Measurements from ENCODE around the gene PUS1. TPM values are rescaled to one million over a fixed set of nuclear protein-coding genes. Genes with fewer than 3 reads are reported as not detected.

PUS1 gene
- polyA plus RNA-seq, 1 donor from 2014 or later: 14.3 TPM

GRCh38 chr12:131990066-131990979 lies 61.2 kb downstream of the PUS1 start:
- no peaks in the 10 kb centered on the region for H3K27me3 ChIP-seq (ENCODE audit: insufficient read depth, low read depth, low read length)
- H3K9me2 ChIP-seq (ENCODE audit: insufficient read depth, low read length): no peaks in the 10 kb centered on the region
- TF ChIP-seq EP300 (conservative IDR thresholded peaks at IDR 0.05; ENCODE audit: poor library complexity, severe bottlenecking) (no peak), MXI1 (conservative IDR thresholded peaks at IDR 0.05; ENCODE audit: poor library complexity, severe bottlenecking) (no peak), RAD21 (conservative IDR thresholded peaks at IDR 0.05) (no peak), POLR2AphosphoS5 (IDR thresholded peaks at IDR 0.05) (no peak), CTCF (IDR thresholded peaks at IDR 0.05; ENCODE audit: poor library complexity, severe bottlenecking) (no peak), SMC3 (conservative IDR thresholded peaks at IDR 0.05; ENCODE audit: poor library complexity) (no peak), REST (IDR thresholded peaks at IDR 0.05; ENCODE audit: borderline replicate concordance) (no peak), TAF1 (IDR thresholded peaks at IDR 0.05; ENCODE audit: low read depth) (no peak), EZH2 (IDR thresholded peaks at IDR 0.05; ENCODE audit: borderline replicate concordance, insufficient read depth, low read length, poor library complexity, severe bottlenecking) (no peak)
- H4K20me1 ChIP-seq (ENCODE audit: insufficient read depth): no peaks in the 10 kb centered on the region
- H3K4me2 ChIP-seq (ENCODE audit: low read length): no peak overlapping the region
- H3K79me2 ChIP-seq (replicated peaks; ENCODE audit: insufficient read depth, low read length): no peaks in the 10 kb centered on the region
- H3K4me3 ChIP-seq (ENCODE audit: low read length): no peak overlapping the region
- H3K27ac ChIP-seq (ENCODE audit: low read length): no peak overlapping the region
- no peak overlapping the region for H2AFZ ChIP-seq (ENCODE audit: low read depth, low read length)
- H3F3A ChIP-seq (ENCODE audit: insufficient read depth, low read length, poor library complexity, severe bottlenecking): no peaks in the 10 kb centered on the region
- H3K9me3 ChIP-seq (ENCODE audit: low read length): no peaks in the 10 kb centered on the region
- peaks cover 7% of the 10 kb centered on the region for H3K36me3 ChIP-seq (ENCODE audit: insufficient read depth, low read length)
- no peak overlapping the region for H3K9ac ChIP-seq (ENCODE audit: low read length)

GRCh38 chr12:131990980-131991305 lies 61.9 kb downstream of the PUS1 start:
- no peaks in the 10 kb centered on the region for H4K20me1 ChIP-seq (ENCODE audit: insufficient read depth)
- no peak overlapping the region for H3K27ac ChIP-seq (ENCODE audit: low read length)
- H3K27me3 ChIP-seq (ENCODE audit: insufficient read depth, low read depth, low read length): no peaks in the 10 kb centered on the region
- no peaks in the 10 kb centered on the region for H3K9me3 ChIP-seq (ENCODE audit: low read length)
- no peak overlapping the region for H3K4me3 ChIP-seq (ENCODE audit: low read length)
- H3K79me2 ChIP-seq (replicated peaks; ENCODE audit: insufficient read depth, low read length): no peaks in the 10 kb centered on the region
- H3K9me2 ChIP-seq (ENCODE audit: insufficient read depth, low read length): no peaks in the 10 kb centered on the region
- peaks cover 7% of the 10 kb centered on the region for H3K36me3 ChIP-seq (ENCODE audit: insufficient read depth, low read length)
- H3K9ac ChIP-seq (ENCODE audit: low read length): no peak overlapping the region
- TF ChIP-seq REST (IDR thresholded peaks at IDR 0.05; ENCODE audit: borderline replicate concordance) (no peak), SMC3 (conservative IDR thresholded peaks at IDR 0.05; ENCODE audit: poor library complexity) (no peak), MXI1 (conservative IDR thresholded peaks at IDR 0.05; ENCODE audit: poor library complexity, severe bottlenecking) (no peak), RAD21 (conservative IDR thresholded peaks at IDR 0.05) (no peak), CTCF (IDR thresholded peaks at IDR 0.05; ENCODE audit: poor library complexity, severe bottlenecking) (no peak), POLR2AphosphoS5 (IDR thresholded peaks at IDR 0.05) (no peak), TAF1 (IDR thresholded peaks at IDR 0.05; ENCODE audit: low read depth) (no peak), EZH2 (IDR thresholded peaks at IDR 0.05; ENCODE audit: borderline replicate concordance, insufficient read depth, low read length, poor library complexity, severe bottlenecking) (no peak), EP300 (conservative IDR thresholded peaks at IDR 0.05; ENCODE audit: poor library complexity, severe bottlenecking) (no peak)
- no peak overlapping the region for H3K4me2 ChIP-seq (ENCODE audit: low read length)
- H2AFZ ChIP-seq (ENCODE audit: low read depth, low read length): no peak overlapping the region
- H3F3A ChIP-seq (ENCODE audit: insufficient read depth, low read length, poor library complexity, severe bottlenecking): no peaks in the 10 kb centered on the region
